A673 (cell line): Measurements from ENCODE around the gene ACAD9. TPM values are rescaled to one million over a fixed set of nuclear protein-coding genes. Genes with fewer than 3 reads are reported as not detected.

Experiments
- BruUV-seq: library from RNA; stranded (reverse); fragments of 400-500 nt; replicated peaks from 2 replicates; lab custom pipeline; 2021; lab: Mats Ljungman, UMichigan
- CTCF ChIA-PET: fragments of 300-600 bp; sonication (Branson Sonifier 250); formaldehyde crosslinking; loops from one replicate; lab custom pipeline; 2022; ENCODE audit warnings: antibody characterized with exemption; lab: Charles Lee
- POLR2A ChIA-PET: fragments of 300-600 bp; sonication (Branson Sonifier 250); formaldehyde crosslinking; loops from one replicate; lab custom pipeline; 2022; ENCODE audit warnings: antibody characterized with exemption; ENCODE audit not compliant: low non-redundant PET; lab: Charles Lee
- DNase-seq: peaks from one replicate; pipeline ENCODE4 v3.0.0-alpha.2; 2015; ENCODE audit warnings: low spot score
- H3K27ac ChIP-seq: fragments of 200-600 bp; sonication (generic); 2 replicates; pipeline ENCODE4 v1.5.1; 2016; ENCODE audit warnings: mixed run types, low read depth, mild to moderate bottlenecking, mixed read lengths, antibody characterized with exemption, low read length; ENCODE audit not compliant: poor library complexity, severe bottlenecking
- H3K27me3 ChIP-seq: fragments of 200-600 bp; sonication (generic); replicated peaks from 2 replicates; pipeline ENCODE4 v1.6.1; 2017; ENCODE audit warnings: mixed run types, low read depth, mild to moderate bottlenecking, mixed read lengths, antibody characterized with exemption, low read length; ENCODE audit not compliant: insufficient read depth, poor library complexity
- H3K36me3 ChIP-seq: fragments of 200-600 bp; sonication (generic); 2 replicates; pipeline ENCODE4 v1.6.1; 2016; ENCODE audit warnings: mixed run types, mild to moderate bottlenecking, mixed read lengths, antibody characterized with exemption, low read length; ENCODE audit not compliant: insufficient read depth, poor library complexity, severe bottlenecking
- H3K4me1 ChIP-seq: fragments of 200-600 bp; sonication (generic); 2 replicates; pipeline ENCODE4 v1.6.1; 2017; ENCODE audit warnings: mixed run types, mild to moderate bottlenecking, mixed read lengths, antibody characterized with exemption, low read length; ENCODE audit not compliant: insufficient read depth, poor library complexity, severe bottlenecking
- H3K4me3 ChIP-seq: fragments of 200-600 bp; sonication (generic); 2 replicates; pipeline ENCODE4 v1.5.1; 2016; ENCODE audit warnings: low read depth, mixed run types, mild to moderate bottlenecking, mixed read lengths, low read length; ENCODE audit not compliant: poor library complexity, severe bottlenecking
- H3K9me3 ChIP-seq: fragments of 200-600 bp; sonication (generic); 2 replicates; pipeline ENCODE4 v1.6.1; 2016; ENCODE audit warnings: mixed run types, low read depth, mild to moderate bottlenecking, mixed read lengths, antibody characterized with exemption, low read length; ENCODE audit not compliant: poor library complexity, severe bottlenecking
- CTCF ChIP-seq: fragments of 300-800, 200-600 bp; sonication (generic); conservative IDR thresholded peaks from 2 replicates; pipeline ENCODE4 v1.5.1; 2017; ENCODE audit warnings: low read depth, mild to moderate bottlenecking, antibody characterized with exemption, low read length, moderate library complexity, mixed read lengths
- EZH2 ChIP-seq: fragments of 200-600 bp; sonication (generic); IDR thresholded peaks from 2 replicates; pipeline ENCODE4 v1.6.1; 2017; ENCODE audit warnings: borderline replicate concordance, low read depth, mild to moderate bottlenecking, mixed read lengths, antibody characterized with exemption, low read length; ENCODE audit not compliant: poor library complexity, severe bottlenecking
- intact Hi-C: fragments of 100-400 bp; cut with micrococcal nuclease; formaldehyde crosslinking; loops from one replicate; pipeline ENCODE4 v1.10.0; 2022; ENCODE audit not compliant: unreplicated experiment
- total RNA-seq: library from RNA; stranded (reverse); gene quantifications from 2 replicates; pipeline ENCODE4 v1.2.3, GENCODE V29; 2021

The ACAD9 gene
- total RNA-seq, 1 experiment from 2014 or later: 54.5 TPM

DNA sequence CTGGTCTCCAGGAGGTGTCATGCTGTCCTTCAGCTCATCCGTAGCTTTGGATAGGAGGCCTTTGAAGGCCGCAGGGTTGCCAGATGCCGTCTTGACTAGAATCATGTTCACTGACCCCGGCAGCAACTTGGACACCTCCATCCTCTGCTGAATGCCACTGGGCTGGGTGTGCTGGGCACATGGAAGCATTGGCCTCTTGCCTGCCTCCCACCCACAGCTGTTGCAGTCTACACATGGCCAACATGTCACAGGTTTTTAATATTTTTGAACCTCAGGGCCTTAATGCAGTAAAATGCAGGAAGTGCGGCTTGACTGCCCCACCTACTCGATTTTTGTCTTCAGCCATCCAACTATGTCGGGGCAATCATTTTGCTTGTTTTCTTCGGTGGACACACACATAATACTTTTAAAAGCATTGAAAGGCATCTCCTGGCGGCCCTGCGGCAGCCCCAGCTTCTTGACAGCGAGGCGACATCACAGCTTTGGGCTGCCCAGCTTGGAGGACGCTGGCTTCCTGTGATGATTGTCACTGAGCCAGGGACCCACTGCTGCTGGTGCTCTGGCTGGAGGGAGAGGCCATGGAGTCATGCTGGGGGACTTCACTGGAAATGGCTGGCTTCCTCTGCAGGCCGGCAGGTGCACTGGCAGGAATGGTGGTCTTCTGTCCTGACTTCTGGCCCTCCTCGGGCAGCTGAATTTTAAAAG, 31.6 kb upstream of the ACAD9 start:
- no peak for DNase-seq
- TF ChIP-seq CTCF: no peak
- TF ChIP-seq EZH2: no peak
- no peaks in the 10 kb centered on the region for H3K36me3 ChIP-seq
- H3K27me3 ChIP-seq: no peaks in the 10 kb centered on the region
- no TSS peak for BruUV-seq
- no peak overlapping the region for H3K27ac ChIP-seq
- H3K4me3 ChIP-seq: no peak overlapping the region
- no peaks in the 10 kb centered on the region for H3K9me3 ChIP-seq
- POLR2A ChIA-PET: no interaction called here
- intact Hi-C loops: no loop called here
- H3K4me1 ChIP-seq: peaks cover 15% of the 10 kb centered on the region
- CTCF ChIA-PET: interaction anchor here (0.7 kb wide), 1 partner anchor 554 kb away, joined by 5 read pairs; no protein-coding TSS in a partner anchor

DNA sequence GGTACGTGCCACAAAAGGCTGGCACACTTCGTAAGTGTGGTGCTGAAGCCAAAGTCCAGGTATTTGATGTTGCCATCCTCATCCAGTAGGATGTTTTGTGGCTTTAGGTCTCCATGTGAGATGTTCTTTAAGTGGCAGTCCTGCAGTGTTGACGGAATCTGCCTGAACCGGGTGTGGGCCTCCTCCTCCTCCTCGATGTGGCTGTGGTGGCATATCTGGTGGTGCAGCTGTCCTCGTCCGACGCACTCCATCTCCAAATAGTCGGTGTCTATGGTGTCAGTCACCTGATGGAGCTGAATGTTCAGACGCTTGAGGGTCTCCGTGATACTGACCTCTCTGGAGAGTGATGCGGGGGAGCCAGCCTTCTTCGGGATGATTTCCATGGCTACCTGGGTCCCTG, 30.5 kb upstream of the ACAD9 start:
- H3K4me1 ChIP-seq: peaks cover 15% of the 10 kb centered on the region
- intact Hi-C loops: no loop called here
- no peaks in the 10 kb centered on the region for H3K27me3 ChIP-seq
- H3K36me3 ChIP-seq: no peaks in the 10 kb centered on the region
- no peak overlapping the region for H3K27ac ChIP-seq
- BruUV-seq: no TSS peak
- H3K4me3 ChIP-seq: no peak overlapping the region
- POLR2A ChIA-PET: no interaction called here
- CTCF ChIA-PET: no interaction called here
- TF ChIP-seq EZH2 (no peak), CTCF (no peak)
- DNase-seq: no peak
- no peaks in the 10 kb centered on the region for H3K9me3 ChIP-seq

GRCh38 chr3:128849911-128850455, 29.4 kb upstream of the ACAD9 start:
- CTCF ChIA-PET: no interaction called here

More at GRCh38 chr3:128849911-128850455, 29.4 kb upstream of the ACAD9 start:
- no peak for DNase-seq
- H3K27ac ChIP-seq: no peak overlapping the region
- POLR2A ChIA-PET: no interaction called here
- H3K9me3 ChIP-seq: no peaks in the 10 kb centered on the region
- no TSS peak for BruUV-seq
- H3K4me3 ChIP-seq: no peak overlapping the region
- no peak for TF ChIP-seq EZH2
- TF ChIP-seq CTCF: no peak
- no peaks in the 10 kb centered on the region for H3K36me3 ChIP-seq
- H3K27me3 ChIP-seq: no peaks in the 10 kb centered on the region
- intact Hi-C loops: no loop called here
- H3K4me1 ChIP-seq: peaks cover 15% of the 10 kb centered on the region
